ENCODE data around the gene ZNF619.
A peak's percentile ranks its signal among the peaks of the same experiment; 100 is the strongest.

The ZNF619 gene

DNA sequence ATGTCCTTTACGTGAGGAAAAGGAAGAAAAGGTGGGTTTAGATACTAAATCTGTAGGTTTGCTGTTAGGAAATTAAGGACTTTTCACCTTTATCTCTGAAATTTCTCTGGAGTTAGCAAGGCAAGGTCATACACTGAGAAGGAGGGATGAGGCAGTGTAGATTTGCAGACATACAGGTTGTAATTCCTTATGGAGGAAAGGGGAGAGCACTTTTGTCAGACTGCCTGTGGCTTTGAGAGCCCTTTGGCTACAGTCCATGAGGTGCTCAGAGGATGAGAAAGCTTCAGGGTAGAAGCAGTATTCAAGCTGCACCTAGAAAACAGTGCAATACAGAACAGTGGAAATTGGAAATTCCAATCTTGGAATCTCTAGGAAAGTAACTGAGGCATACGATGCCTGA, 11.5 kb upstream of the ZNF619 start:
- no peak for DNase-seq (ENCODE audit: low spot score)

DNA sequence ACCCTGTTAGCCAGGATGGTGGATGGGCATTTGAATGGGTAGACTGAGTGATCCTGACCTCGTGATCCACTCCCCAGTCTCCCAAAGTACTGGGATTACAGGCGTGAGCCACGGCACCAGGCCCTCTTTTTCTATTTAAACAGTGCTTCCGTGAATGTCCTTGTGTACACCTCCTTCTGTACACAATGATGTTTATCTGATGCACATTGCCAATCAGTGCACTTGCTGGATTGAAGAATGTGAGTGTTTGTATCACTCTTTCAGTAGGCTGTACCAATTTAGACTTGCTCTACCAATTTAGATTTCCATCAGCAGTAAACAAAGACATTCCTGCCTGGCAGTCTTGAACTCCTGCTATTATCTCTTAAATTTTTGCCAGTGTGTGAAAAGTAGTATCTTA, 8.9 kb upstream of the ZNF619 start:
- DNase-seq (ENCODE audit: low spot score) = no peak

DNA sequence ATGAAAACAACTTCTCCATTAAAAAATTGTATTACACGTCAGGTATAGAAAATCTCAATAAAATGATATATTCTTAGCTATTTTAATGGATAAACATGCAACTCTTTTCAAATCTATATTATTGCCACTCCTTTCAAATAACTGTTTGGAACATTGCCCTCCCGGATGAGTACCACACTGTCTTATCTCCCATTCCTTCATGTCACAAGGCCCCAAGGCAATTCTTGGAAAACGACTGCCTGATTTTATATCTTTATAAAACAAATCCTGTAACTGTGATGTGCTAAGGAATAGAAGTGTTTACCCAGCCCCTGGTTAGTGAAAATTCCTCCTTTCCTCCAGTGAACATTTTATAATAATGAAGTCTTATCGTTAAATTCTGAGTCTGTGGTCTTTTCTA, 6.2 kb upstream of the ZNF619 start:
- DNase-seq (ENCODE audit: low spot score) = no peak

- DNase-seq (ENCODE audit: low spot score) = no peak
Measured at GRCh38 chr3:40477666-40478065, 744 bp downstream of the ZNF619 start.

GRCh38 chr3:40487172-40487571, 10.2 kb downstream of the ZNF619 start:
- no peak for DNase-seq (ENCODE audit: low spot score)

DNA sequence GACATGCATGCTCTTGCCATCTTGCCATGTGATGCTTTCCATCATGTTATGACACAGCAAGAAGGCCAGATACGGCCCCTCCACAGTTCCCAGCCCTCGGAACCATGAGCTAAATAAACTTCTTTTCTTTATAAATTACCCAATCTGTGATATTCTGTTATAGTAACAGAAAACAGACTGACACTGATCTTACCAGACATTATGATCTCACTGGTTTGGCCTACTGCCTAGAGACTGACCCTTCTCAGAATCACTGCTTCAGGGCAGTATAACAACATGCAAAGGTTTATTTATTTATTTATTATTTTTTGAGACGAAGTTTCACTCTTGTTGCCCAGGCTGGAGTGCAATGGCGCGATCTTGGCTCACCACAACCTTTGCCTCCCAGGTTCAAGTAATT, 14.0 kb downstream of the ZNF619 start:
- no peak for DNase-seq (ENCODE audit: low spot score)

- DNase-seq (ENCODE audit: low spot score) = no peak
Measured at GRCh38 chr3:40494698-40495097, 17.8 kb downstream of the ZNF619 start.

- no peak for DNase-seq (ENCODE audit: low spot score)
Measured at GRCh38 chr3:40497288-40497687, 20.4 kb downstream of the ZNF619 start.

DNA sequence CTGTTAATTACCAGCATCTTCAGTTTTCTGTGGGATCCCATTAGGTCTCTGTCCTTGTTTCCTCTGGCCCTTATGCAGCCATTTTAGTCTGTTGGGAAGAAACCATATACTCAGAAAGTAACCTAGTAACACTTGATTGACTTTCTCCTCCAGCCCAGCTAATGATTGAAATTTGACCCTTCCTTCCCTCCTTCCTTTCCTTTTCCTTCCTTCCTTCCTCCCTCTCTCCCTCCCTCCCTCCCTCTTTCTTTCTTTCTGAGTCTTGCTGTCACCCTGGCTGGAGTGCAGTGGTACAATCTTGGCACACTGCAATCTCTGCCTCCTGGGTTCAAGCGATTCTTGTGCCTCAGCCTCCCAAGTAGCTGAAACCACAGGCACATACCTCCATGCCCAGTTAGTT, 23.0 kb downstream of the ZNF619 start:
- no peak for DNase-seq (ENCODE audit: low spot score)

DNA sequence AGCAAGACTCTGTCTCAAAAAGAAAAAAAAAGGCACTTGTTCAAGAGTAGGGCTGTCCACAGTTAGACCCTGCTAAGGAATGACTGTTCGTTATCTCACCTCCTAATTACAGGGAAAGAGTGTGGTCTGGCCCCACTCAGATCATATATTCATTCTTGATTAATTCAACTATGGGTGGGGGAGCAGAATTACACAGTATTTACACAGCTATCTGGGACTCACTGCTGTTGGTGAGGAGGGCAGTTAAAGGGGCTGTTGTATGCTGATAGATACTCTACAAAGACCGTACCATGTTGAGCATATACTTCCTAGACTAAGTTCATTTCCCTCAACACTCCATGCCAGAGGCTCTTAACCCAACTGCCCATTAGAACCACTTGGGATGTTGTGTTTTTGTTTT, 25.1 kb downstream of the ZNF619 start:
- DNase-seq (ENCODE audit: low spot score) = no peak

- no peak for DNase-seq (ENCODE audit: low spot score)
Measured at GRCh38 chr3:40504636-40505430, 27.9 kb downstream of the ZNF619 start.

- DNase-seq (ENCODE audit: low spot score) = no peak
Measured at GRCh38 chr3:40505599-40506462, 28.9 kb downstream of the ZNF619 start, which contains the start of gene ZNF620. Gene ZNF620 (plus strand): TSS chr3:40506039. CDS start chr3:40506353, 314 bp downstream.

- DNase-seq (ENCODE audit: low spot score) = no peak
Measured at GRCh38 chr3:40511031-40511718, 34.3 kb downstream of the ZNF619 start.

DNA sequence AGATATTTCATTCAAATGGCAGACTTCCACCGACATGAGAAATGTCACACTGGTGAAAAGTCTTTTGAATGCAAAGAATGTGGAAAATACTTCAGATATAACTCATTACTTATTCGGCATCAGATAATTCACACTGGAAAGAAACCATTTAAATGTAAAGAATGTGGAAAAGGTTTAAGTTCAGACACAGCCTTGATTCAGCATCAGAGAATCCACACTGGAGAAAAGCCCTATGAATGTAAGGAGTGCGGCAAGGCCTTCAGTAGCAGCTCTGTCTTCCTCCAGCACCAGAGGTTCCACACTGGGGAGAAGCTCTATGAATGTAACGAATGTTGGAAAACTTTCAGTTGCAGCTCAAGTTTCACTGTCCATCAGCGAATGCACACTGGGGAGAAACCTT, 39.3 kb downstream of the ZNF619 start:
- DNase-seq (ENCODE audit: low spot score) = no peak

GRCh38 chr3:40518067-40518466, 41.1 kb downstream of the ZNF619 start:
- no peak for DNase-seq (ENCODE audit: low spot score)

DNA sequence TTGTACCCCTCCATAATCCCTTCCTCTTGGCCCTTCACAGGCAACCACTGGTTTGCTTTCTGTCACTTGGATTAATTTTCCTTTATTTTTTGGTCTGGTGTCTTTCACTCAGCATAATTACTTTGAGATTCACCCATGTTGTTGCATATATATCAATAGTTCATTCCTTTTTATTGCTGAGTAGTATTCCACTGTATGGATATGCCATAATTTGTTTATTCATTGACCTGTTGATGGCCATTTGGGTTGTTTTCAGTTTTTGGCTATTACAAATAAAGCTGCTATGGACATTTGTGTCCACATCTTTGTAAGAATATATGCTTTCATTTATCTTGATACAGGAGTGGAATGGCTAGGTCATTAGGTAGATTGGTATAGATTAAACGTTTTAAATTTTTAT, 41.9 kb downstream of the ZNF619 start:
- DNase-seq (ENCODE audit: low spot score) = no peak

- DNase-seq (ENCODE audit: low spot score) = no peak
Measured at GRCh38 chr3:40521254-40521653, 44.3 kb downstream of the ZNF619 start.

DNA sequence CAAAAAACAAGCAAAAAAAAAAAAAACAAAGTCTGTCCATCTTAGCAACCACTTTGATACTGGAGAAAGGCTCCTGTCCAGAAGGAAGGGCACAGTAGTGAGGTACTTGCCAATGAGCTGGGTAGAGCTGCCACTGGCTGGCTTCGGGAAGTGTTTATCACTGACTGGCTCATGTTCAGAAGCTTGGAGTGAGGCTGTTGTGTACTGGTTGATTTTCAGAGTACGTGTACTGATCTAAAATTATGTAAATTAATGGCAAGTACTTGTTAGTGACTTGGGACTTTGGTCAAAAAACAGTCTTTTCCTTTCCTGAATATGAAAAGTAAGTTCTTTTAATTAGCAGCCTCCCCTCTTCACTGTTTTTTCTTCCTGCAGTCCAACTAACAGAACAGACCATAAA, 46.9 kb downstream of the ZNF619 start:
- DNase-seq (ENCODE audit: low spot score) = no peak

- DNase-seq (ENCODE audit: low spot score) = no peak
Measured at GRCh38 chr3:40524222-40524567, 47.3 kb downstream of the ZNF619 start.

DNA sequence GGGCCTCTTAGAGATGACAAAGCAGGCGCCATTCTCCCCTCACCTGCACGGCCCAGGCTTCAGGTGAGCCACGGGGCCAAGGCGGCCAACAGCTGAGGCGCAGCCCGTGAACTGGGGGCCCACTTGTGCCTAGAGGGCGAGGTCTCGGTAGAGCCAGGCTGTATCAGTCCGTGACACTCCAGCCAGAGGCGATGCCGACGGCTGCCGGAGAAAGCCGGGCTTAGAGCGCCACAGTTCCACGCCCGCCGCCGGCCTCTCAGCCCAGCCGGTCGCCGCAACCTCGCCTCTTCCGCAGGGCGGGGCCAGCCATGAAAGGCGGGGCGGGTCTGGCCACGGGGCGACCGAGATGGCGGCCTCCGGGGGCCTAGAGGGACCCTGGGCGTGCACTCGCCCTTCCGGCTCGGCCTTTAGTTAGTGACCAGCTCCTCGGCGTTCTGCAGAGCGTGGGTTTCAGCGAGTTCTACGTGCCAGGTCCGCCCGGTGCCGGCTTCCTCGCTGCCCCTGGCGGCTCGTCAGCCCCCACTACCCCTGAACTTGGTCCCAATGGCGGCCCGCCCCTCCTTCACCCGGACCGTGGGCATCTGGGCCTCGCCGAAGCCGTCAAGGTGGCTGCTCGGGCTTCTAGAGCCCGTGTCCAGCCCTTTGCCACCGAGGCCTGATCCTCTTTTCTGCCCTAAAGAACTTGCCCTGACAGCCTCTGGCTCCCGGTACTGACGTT, 47.8 kb downstream of the ZNF619 start, which contains the start of gene ZNF621:
Gene ZNF621 (plus strand): TSS at position 393 of the 718 bp plus-strand sequence. CDS start 881 bp downstream, outside the sequence.
- peak; percentile 81 for DNase-seq (ENCODE audit: low spot score)

DNA sequence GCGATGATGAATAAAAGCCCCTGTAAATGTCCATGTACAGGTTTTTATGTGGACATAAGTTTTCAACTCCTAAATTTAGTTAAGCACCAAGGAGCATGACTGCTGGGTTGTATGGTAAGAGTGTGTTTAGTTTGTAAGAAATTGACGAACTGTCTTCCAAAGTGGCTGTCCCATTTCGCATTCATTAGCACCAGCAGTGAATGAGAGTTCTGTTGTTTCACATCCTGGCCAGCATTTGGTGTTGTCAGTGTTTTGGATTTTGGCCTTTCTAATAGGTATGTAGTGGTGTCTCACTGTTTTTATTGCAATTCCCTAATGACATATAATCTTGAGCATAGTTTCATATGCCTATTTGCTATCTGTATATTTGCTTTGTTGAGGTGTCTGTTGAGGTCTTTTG, 51.5 kb downstream of the ZNF619 start:
- DNase-seq (ENCODE audit: low spot score) = no peak

DNA sequence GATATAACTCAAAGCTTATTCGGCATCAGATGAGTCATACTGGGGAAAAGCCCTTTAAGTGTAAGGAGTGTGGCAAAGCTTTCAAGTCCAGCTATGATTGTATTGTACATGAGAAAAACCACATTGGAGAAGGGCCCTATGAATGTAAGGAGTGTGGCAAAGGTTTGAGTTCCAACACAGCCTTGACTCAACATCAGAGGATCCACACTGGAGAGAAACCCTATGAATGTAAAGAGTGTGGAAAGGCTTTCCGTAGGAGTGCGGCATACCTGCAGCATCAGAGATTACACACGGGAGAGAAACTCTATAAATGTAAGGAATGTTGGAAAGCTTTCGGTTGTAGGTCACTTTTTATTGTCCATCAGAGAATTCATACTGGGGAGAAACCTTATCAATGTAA, 55.3 kb downstream of the ZNF619 start:
- no peak for DNase-seq (ENCODE audit: low spot score)
